Adrenal gland (tissue), 5 donors: Measurements from ENCODE around the gene ZFHX2.

ENCODE experiments used
- CTCF ChIP-seq, 6 experiments: fragments of 450-650 bp in 4 of 6; fragments of 200-600 bp in 2 of 6; sonication (generic) in 1 of 6; IDR thresholded peaks; 1 replicate in 5 of 6; 2 replicates in 1 of 6; pipeline versions ENCODE4 v1.5.1 to v1.8.0; 2016 to 2021; ENCODE audit warnings: antibody characterized with exemption in 6 of 6, mild to moderate bottlenecking in 2 of 6, moderate library complexity in 1 of 6
- POLR2A ChIP-seq, 2 donors: fragments of 450-650 bp; IDR thresholded peaks; one replicate each; pipeline ENCODE4 v1.6.1; 2017; ENCODE audit warnings: antibody characterized with exemption in 2 of 2, mild to moderate bottlenecking in 2 of 2, moderate library complexity in 1 of 2
- donor health status: DM: no; HTN: no; CAD: no.

DNA sequence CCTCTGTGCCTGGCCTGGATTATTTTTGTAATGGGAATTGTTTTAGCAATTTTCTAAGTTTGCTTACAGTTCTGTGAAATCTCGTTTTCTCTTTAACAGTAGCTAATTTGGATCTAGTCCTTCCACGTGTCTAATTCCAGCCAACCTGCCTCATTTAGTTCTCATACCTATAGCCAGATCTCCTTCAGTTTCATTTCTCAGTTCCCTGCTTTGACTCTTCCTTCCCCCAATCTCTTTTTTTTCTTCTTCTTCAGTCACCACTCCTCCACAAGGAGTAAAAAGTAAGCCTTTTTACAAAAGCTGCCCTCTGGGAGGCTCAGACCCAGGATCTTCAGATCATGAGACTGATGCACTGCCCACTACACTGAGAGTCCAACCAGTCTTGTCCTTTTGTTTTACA lies 6.0 kb upstream of the ZFHX2 start:
- TF ChIP-seq CTCF (IDR thresholded peaks at IDR 0.05) = no peak
- no peak for TF ChIP-seq POLR2A (IDR thresholded peaks at IDR 0.05)
